ENCODE data around the gene PAPLN. TPM values are rescaled to one million over a fixed set of nuclear protein-coding genes. Genes with fewer than 3 reads are reported as not detected.
A peak's percentile ranks its signal among the peaks of the same experiment; 100 is the strongest.

PAPLN gene
- total RNA-seq, 1 donor from 2014 or later, result 0.16 TPM

GRCh38 chr14:73258845-73259611 is 21.7 kb downstream of the PAPLN start:
- DNase-seq (ENCODE audit: low read depth), result no peak

GRCh38 chr14:73259837-73260236 is 22.5 kb downstream of the PAPLN start:
- no peak for DNase-seq (ENCODE audit: low read depth)

GRCh38 chr14:73260574-73260973 is 23.3 kb downstream of the PAPLN start:
- no peak for DNase-seq (ENCODE audit: low read depth)

GRCh38 chr14:73261075-73261474 is 23.8 kb downstream of the PAPLN start:
- DNase-seq (ENCODE audit: low read depth), result no peak

GRCh38 chr14:73261520-73262426 is 24.5 kb downstream of the PAPLN start:
- no peak for DNase-seq (ENCODE audit: low read depth)

- no peak for DNase-seq (ENCODE audit: low read depth)
Observed at GRCh38 chr14:73262427-73263183, 25.3 kb downstream of the PAPLN start.

- no peak for DNase-seq (ENCODE audit: low read depth)
Observed at GRCh38 chr14:73263606-73264005, 26.3 kb downstream of the PAPLN start.

GRCh38 chr14:73264080-73264884 is 27.0 kb downstream of the PAPLN start:
- DNase-seq (ENCODE audit: low read depth), result no peak

- DNase-seq (ENCODE audit: low read depth), result peak; percentile 39
Observed at GRCh38 chr14:73264885-73265720, 27.8 kb downstream of the PAPLN start.

- DNase-seq (ENCODE audit: low read depth), result no peak
Observed at GRCh38 chr14:73265721-73266046, 28.4 kb downstream of the PAPLN start.

- no peak for DNase-seq (ENCODE audit: low read depth)
Observed at GRCh38 chr14:73266317-73266716, 29.0 kb downstream of the PAPLN start.

- no peak for DNase-seq (ENCODE audit: low read depth)
Observed at GRCh38 chr14:73267474-73267873, 30.2 kb downstream of the PAPLN start.

GRCh38 chr14:73269729-73270531 is 32.6 kb downstream of the PAPLN start:
- no peak for DNase-seq (ENCODE audit: low read depth)

- DNase-seq (ENCODE audit: low read depth), result peak; percentile 40
Observed at GRCh38 chr14:73272393-73272792, 35.1 kb downstream of the PAPLN start.

GRCh38 chr14:73273799-73274198 is 36.5 kb downstream of the PAPLN start:
- no peak for DNase-seq (ENCODE audit: low read depth)

GRCh38 chr14:73276836-73277235 is 39.5 kb downstream of the PAPLN start:
- peak; percentile 23 for DNase-seq (ENCODE audit: low read depth)

GRCh38 chr14:73277376-73277775 is 40.1 kb downstream of the PAPLN start:
- no peak for DNase-seq (ENCODE audit: low read depth)

- DNase-seq (ENCODE audit: low read depth), result no peak
Observed at GRCh38 chr14:73280903-73281302, 43.6 kb downstream of the PAPLN start.
